NCI-H1436 (cell line): ENCODE data around the gene LEPROT.

ENCODE experiments used
- DNase-seq: peaks from one replicate; lab custom pipeline; 2025; lab: John Stamatoyannopoulos, UW

LEPROT gene

DNA sequence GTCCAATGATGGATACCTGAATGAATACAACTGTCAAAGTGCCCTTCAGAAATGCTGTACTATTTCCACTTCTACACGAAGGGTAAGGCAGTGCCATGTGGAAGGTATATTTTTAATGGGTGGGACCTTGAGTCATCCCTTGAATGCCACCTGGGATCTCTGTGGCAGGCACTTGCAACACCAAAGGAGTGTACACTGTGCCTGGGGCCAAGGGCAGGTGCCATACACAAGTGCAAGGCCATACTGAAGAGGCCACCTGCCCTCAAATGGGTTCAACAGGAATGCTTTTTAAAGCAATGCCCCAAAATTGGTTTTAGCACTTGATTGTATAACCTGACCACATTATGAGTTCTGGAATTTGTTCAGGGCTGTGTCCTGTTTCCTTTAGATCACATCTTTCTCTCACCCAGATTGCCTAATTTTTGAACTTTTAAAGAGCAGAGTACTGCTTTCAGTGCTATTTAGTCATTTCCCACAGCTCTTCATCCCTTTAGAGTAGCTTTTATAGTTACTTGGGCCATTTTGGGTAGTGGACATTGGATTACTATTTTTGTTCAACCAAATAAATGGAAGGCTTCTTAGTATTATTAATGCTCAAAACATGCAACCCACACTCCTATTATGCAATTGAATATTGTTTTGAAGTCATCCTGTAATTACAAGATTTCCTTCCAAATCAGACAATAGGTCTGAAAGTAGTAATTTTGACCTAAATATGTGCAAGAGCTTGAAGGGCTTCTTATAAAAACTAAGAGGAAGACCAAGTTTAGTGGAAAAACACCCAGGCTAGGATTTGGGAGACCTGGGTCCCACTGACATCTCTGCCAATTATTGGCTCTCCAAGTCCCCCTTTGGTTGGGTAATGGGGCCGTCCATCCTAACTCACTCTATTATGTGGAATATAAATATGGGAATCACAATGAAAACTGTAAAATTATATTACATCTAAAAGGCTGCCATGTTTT, 57.2 kb downstream of the LEPROT start:
- no peak for DNase-seq

DNA sequence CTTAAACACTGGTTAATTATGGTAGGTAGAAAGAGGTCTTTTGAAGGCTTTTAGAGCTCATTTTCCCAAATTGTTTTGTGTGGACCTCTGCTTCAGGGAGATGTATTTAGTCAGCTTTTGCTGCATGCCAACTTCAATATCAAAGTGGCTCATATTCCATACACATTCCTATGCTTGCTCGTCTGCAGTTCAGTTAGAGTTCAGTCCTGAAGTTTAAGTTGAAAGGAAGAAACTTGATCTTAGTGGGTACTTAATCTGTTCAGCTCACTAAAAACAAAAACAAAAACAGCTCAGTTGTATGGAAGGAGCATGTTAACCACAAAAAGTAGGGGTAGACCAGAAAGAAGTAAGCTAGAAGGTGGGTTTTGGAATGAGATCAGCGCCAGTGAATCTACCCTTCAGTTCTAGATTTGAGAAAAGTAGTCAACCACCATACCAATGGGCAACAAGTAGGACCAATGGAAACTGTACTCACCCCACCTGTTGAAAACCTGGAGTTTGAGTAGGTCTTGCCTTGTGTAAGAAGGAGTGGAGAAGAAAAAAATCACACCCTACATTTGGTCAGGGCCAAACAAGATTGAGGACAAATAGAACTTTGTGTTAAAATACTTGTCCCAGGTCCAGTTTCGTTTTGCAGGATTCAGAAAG, 58.0 kb downstream of the LEPROT start:
- DNase-seq, result no peak

DNA sequence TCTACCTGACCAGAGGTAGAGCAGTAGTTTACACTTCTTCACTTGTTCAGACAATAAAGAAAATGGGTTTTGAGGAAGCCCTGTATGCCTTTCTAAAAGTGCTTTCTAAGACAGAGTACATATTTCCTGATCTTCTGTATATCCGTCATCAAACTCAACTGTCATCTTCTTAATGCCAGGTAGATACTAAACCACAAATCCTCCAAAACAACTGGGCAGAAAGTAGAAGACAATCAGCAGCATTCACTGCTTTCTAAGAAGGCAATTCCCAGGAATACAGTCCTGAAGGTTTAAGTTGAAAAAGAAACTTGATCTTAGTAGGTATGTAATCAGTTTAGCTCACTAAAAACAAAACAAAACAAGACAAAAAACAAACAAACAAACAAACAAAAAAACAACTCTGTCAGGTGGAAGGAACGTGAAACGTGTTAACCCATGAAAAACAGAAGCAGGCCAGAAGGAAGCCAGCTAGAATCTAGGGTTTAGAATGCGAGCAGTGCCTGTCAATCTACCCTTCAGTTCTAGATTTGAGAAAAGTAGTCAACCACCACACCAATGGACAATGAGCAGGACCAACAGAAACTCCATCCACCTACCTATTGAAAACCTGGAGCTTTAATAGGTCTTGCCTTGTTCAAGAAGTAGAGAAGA, 59.2 kb downstream of the LEPROT start:
- no peak for DNase-seq

GRCh38 chr1:65480684-65481405, 60.4 kb downstream of the LEPROT start:
- no peak for DNase-seq

GRCh38 chr1:65483993-65484754, 63.7 kb downstream of the LEPROT start:
- DNase-seq, result no peak
